Measurements from ENCODE around the gene EDIL3.

EDIL3 gene

GRCh38 chr5:84411832-84412605 lies 27.3 kb upstream of the EDIL3 start:
- no peak overlapping the region for H3K27ac ChIP-seq (ENCODE audit: low read depth, low read length, poor library complexity, severe bottlenecking)
- H3K9me2 ChIP-seq (ENCODE audit: low read depth, low read length): no peaks in the 10 kb centered on the region
- no peak for TF ChIP-seq CTCF (IDR thresholded peaks at IDR 0.05; ENCODE audit: low read length)
- no peak for TF ChIP-seq EZH2 (IDR thresholded peaks at IDR 0.05; ENCODE audit: borderline replicate concordance, low read length)
- no peak overlapping the region for H2AFZ ChIP-seq (ENCODE audit: low read length)
- H3K4me1 ChIP-seq (ENCODE audit: insufficient read depth, low read length, severe bottlenecking): no peaks in the 10 kb centered on the region
- H3K36me3 ChIP-seq (ENCODE audit: insufficient read depth, low read length): no peaks in the 10 kb centered on the region
- H3K9ac ChIP-seq (ENCODE audit: low read length): no peak overlapping the region
- no peak overlapping the region for H3K4me2 ChIP-seq (ENCODE audit: low read length)
- no peaks in the 10 kb centered on the region for H3K79me2 ChIP-seq (ENCODE audit: insufficient read depth, low read length)
- no peaks in the 10 kb centered on the region for H4K20me1 ChIP-seq (ENCODE audit: insufficient read depth, low read length)
- no peaks in the 10 kb centered on the region for H3K9me3 ChIP-seq (ENCODE audit: low read length)
- no peaks in the 10 kb centered on the region for H3K27me3 ChIP-seq (ENCODE audit: insufficient read depth, low read length)
- no peak overlapping the region for H3K4me3 ChIP-seq (ENCODE audit: low read depth, low read length, poor library complexity, severe bottlenecking)
- H3F3A ChIP-seq (ENCODE audit: insufficient read depth, low read length): no peaks in the 10 kb centered on the region

- Histone ChIP-seq H3K27me3 (ENCODE audit: insufficient read depth, low read length) (no peaks in the 10 kb centered on the region), H3K9ac (ENCODE audit: low read length) (no peak overlapping the region), H4K20me1 (ENCODE audit: insufficient read depth, low read length) (no peaks in the 10 kb centered on the region), H3K36me3 (ENCODE audit: insufficient read depth, low read length) (no peaks in the 10 kb centered on the region), H3K4me2 (ENCODE audit: low read length) (no peak overlapping the region), H3K4me1 (ENCODE audit: insufficient read depth, low read length, severe bottlenecking) (no peaks in the 10 kb centered on the region), H3K4me3 (ENCODE audit: low read depth, low read length, poor library complexity, severe bottlenecking) (no peak overlapping the region), H3F3A (ENCODE audit: insufficient read depth, low read length) (no peaks in the 10 kb centered on the region), H3K79me2 (ENCODE audit: insufficient read depth, low read length) (no peaks in the 10 kb centered on the region), H2AFZ (ENCODE audit: low read length) (no peak overlapping the region), H3K27ac (ENCODE audit: low read depth, low read length, poor library complexity, severe bottlenecking) (no peak overlapping the region), H3K9me2 (ENCODE audit: low read depth, low read length) (no peaks in the 10 kb centered on the region), H3K9me3 (ENCODE audit: low read length) (no peaks in the 10 kb centered on the region)
- TF ChIP-seq EZH2 (IDR thresholded peaks at IDR 0.05; ENCODE audit: borderline replicate concordance, low read length): no peak
- TF ChIP-seq CTCF (IDR thresholded peaks at IDR 0.05; ENCODE audit: low read length): no peak
These were observed 21.4 kb upstream of the EDIL3 start for GRCh38 chr5:84406111-84406510.

DNA sequence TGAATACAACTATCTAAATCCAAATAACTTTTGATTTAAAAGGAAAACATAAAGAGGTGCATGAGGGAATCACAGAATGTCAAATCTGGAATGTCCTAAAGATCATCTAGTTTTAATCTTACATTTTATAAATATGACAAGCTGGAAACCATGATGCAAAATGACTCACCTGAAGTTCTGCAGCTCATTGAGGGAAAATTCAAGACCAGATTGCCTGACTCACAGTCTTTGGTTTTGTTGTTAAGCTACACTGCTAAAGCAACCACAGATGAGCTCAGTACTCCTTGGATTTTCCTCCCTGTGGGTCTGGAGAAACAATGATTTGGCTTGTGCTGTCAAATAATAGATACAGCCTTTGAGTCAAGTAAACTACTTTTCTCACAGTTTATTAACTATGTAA lies 19.1 kb upstream of the EDIL3 start:
- no peak overlapping the region for H3K27ac ChIP-seq (ENCODE audit: low read depth, low read length, poor library complexity, severe bottlenecking)

More for the DNA sequence above, 19.1 kb upstream of the EDIL3 start:
- H4K20me1 ChIP-seq (ENCODE audit: insufficient read depth, low read length): no peaks in the 10 kb centered on the region
- H3K9me2 ChIP-seq (ENCODE audit: low read depth, low read length): no peaks in the 10 kb centered on the region
- H2AFZ ChIP-seq (ENCODE audit: low read length): no peak overlapping the region
- no peaks in the 10 kb centered on the region for H3K79me2 ChIP-seq (ENCODE audit: insufficient read depth, low read length)
- no peaks in the 10 kb centered on the region for H3K27me3 ChIP-seq (ENCODE audit: insufficient read depth, low read length)
- H3K4me3 ChIP-seq (ENCODE audit: low read depth, low read length, poor library complexity, severe bottlenecking): no peak overlapping the region
- TF ChIP-seq EZH2 (IDR thresholded peaks at IDR 0.05; ENCODE audit: borderline replicate concordance, low read length): no peak
- no peak for TF ChIP-seq CTCF (IDR thresholded peaks at IDR 0.05; ENCODE audit: low read length)
- no peak overlapping the region for H3K9ac ChIP-seq (ENCODE audit: low read length)
- H3K9me3 ChIP-seq (ENCODE audit: low read length): no peaks in the 10 kb centered on the region
- no peaks in the 10 kb centered on the region for H3K4me1 ChIP-seq (ENCODE audit: insufficient read depth, low read length, severe bottlenecking)
- H3K36me3 ChIP-seq (ENCODE audit: insufficient read depth, low read length): no peaks in the 10 kb centered on the region
- no peak overlapping the region for H3K4me2 ChIP-seq (ENCODE audit: low read length)
- no peaks in the 10 kb centered on the region for H3F3A ChIP-seq (ENCODE audit: insufficient read depth, low read length)

Data from OCI-LY1 (cell line).